Smooth muscle cell (in vitro differentiated cells): ENCODE data around the gene LOXL4. TPM values are rescaled to one million over a fixed set of nuclear protein-coding genes. Genes with fewer than 3 reads are reported as not detected.

Experiments used
- DNase-seq: peaks from one replicate; lab custom pipeline; 2025; ENCODE audit not compliant: unreplicated experiment; lab: John Stamatoyannopoulos, UW
- H2AFZ ChIP-seq: fragments of 200-600 bp; sonication (generic); 2 replicates; pipeline ENCODE4 v1.6.0; 2016; ENCODE audit warnings: antibody characterized with exemption, low read depth, mild to moderate bottlenecking
- H3F3A ChIP-seq: fragments of 200-600 bp; sonication (generic); 2 replicates; pipeline ENCODE4 v1.6.0; 2017; ENCODE audit warnings: antibody characterized with exemption, low read depth
- H3K27ac ChIP-seq: fragments of 200-600 bp; sonication (generic); 2 replicates; pipeline ENCODE4 v1.5.1; 2016; ENCODE audit warnings: low read depth, mild to moderate bottlenecking
- H3K27me3 ChIP-seq: fragments of 200-600 bp; sonication (generic); 2 replicates; pipeline ENCODE4 v1.6.1; 2016; ENCODE audit warnings: low read depth, mild to moderate bottlenecking
- H3K36me3 ChIP-seq: fragments of 200-600 bp; sonication (generic); 2 replicates; pipeline ENCODE4 v1.5.1; 2016; ENCODE audit warnings: low read depth
- H3K4me1 ChIP-seq: fragments of 200-600 bp; sonication (generic); 2 replicates; pipeline ENCODE4 v1.5.1; 2016; ENCODE audit warnings: low read depth
- H3K4me2 ChIP-seq: fragments of 200-600 bp; sonication (generic); 2 replicates; pipeline ENCODE4 v1.6.0; 2016; ENCODE audit warnings: mild to moderate bottlenecking
- H3K4me3 ChIP-seq: fragments of 200-600 bp; sonication (generic); 2 replicates; pipeline ENCODE4 v1.5.1; 2016; ENCODE audit warnings: mild to moderate bottlenecking
- H3K79me2 ChIP-seq: fragments of 200-600 bp; sonication (generic); 2 replicates; pipeline ENCODE4 v1.6.0; 2016; ENCODE audit warnings: low read depth, mild to moderate bottlenecking
- H3K9ac ChIP-seq: fragments of 200-600 bp; sonication (generic); 2 replicates; pipeline ENCODE4 v1.6.0; 2016; ENCODE audit warnings: low read depth
- H3K9me3 ChIP-seq: fragments of 200-600 bp; sonication (generic); replicated peaks from 2 replicates; pipeline ENCODE4 v1.5.1; 2016; ENCODE audit warnings: low read depth
- H4K20me1 ChIP-seq: fragments of 200-600 bp; sonication (generic); 2 replicates; pipeline ENCODE4 v1.6.0; 2016; ENCODE audit warnings: low read depth
- WGBS: methylation state at CpG from one replicate; pipeline ENCODE4 v1.1.7; 2016; ENCODE audit warnings: low lambda C conversion rate; 5-methylcytosine and 5-hydroxymethylcytosine counted together
- polyA plus RNA-seq: library from polyadenylated mRNA; unstranded; fragments of >200 nt; fragmentation: Nextera tagmentation; extraction: Ambion mirVana; gene quantifications from 2 replicates; pipeline ENCODE4 v1.2.1, GENCODE V29; 2016
- total RNA-seq: library from RNA; depleted of rRNA; stranded (reverse); fragments of >200 nt; gene quantifications from 2 replicates; pipeline ENCODE4 v1.2.3, GENCODE V29; 2014
- TF ChIP-seq, protein P1 (sequence below): fragments of 200-600 bp; sonication (generic); IDR thresholded peaks from 2 replicates; pipeline ENCODE4 v1.5.1; 2017; ENCODE audit warnings: borderline replicate concordance, mild to moderate bottlenecking, antibody characterized with exemption; ENCODE audit not compliant: insufficient read depth, poor library complexity, severe bottlenecking

The LOXL4 gene
- total and polyA plus RNA-seq, 2 experiments from 2014 or later = 19.8 to 60.2 TPM

DNA sequence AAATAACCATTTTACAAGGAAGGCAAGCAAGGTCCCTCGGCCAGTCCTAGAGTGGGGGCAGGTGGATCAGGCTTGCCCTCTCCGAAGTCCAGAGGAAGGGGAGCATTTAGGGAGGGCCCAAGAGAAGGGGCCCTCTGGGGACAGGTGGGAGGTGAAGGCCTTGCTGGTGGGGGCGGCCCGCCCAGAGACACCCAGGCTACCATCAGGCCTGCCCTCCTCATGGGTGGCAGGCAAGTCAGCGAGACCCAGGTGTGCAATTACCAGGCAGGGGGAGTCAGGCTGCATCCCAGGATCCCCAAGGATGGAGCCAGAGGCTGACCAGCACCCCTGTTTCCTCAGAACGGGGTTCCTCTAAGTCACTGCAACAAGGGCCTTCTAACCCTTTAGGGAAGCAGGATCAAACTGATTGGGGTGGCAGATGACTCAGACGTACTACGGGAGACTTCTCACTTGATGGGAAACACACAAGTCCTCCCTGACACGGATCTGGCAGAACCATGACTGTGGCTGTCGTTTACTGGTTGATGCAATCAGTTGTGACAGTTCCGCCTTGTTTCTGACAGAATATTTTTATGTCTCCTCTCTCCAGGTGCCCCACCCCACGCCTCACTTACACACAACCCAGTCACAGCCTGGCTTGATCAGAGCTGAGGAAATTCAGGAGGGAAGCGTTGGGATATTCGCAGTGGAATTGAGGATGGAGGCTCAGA is 8.2 kb downstream of the LOXL4 start:
- no peak overlapping the region for H3K4me3 ChIP-seq
- H2AFZ ChIP-seq = no peak overlapping the region
- H3K36me3 ChIP-seq = no peaks in the 10 kb centered on the region
- no peaks in the 10 kb centered on the region for H3F3A ChIP-seq
- no peak overlapping the region for H3K4me2 ChIP-seq
- H4K20me1 ChIP-seq = no peaks in the 10 kb centered on the region
- TF ChIP-seq, protein P1, sequence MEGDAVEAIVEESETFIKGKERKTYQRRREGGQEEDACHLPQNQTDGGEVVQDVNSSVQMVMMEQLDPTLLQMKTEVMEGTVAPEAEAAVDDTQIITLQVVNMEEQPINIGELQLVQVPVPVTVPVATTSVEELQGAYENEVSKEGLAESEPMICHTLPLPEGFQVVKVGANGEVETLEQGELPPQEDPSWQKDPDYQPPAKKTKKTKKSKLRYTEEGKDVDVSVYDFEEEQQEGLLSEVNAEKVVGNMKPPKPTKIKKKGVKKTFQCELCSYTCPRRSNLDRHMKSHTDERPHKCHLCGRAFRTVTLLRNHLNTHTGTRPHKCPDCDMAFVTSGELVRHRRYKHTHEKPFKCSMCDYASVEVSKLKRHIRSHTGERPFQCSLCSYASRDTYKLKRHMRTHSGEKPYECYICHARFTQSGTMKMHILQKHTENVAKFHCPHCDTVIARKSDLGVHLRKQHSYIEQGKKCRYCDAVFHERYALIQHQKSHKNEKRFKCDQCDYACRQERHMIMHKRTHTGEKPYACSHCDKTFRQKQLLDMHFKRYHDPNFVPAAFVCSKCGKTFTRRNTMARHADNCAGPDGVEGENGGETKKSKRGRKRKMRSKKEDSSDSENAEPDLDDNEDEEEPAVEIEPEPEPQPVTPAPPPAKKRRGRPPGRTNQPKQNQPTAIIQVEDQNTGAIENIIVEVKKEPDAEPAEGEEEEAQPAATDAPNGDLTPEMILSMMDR = no peak
- no peak for DNase-seq
- 58% methylated on average over 14 of the region's 14 CpGs for WGBS
- H3K4me1 ChIP-seq = no peaks in the 10 kb centered on the region
- no peak overlapping the region for H3K9ac ChIP-seq
- no peaks in the 10 kb centered on the region for H3K9me3 ChIP-seq
- H3K27ac ChIP-seq = no peak overlapping the region
- no peaks in the 10 kb centered on the region for H3K79me2 ChIP-seq
- no peaks in the 10 kb centered on the region for H3K27me3 ChIP-seq

DNA sequence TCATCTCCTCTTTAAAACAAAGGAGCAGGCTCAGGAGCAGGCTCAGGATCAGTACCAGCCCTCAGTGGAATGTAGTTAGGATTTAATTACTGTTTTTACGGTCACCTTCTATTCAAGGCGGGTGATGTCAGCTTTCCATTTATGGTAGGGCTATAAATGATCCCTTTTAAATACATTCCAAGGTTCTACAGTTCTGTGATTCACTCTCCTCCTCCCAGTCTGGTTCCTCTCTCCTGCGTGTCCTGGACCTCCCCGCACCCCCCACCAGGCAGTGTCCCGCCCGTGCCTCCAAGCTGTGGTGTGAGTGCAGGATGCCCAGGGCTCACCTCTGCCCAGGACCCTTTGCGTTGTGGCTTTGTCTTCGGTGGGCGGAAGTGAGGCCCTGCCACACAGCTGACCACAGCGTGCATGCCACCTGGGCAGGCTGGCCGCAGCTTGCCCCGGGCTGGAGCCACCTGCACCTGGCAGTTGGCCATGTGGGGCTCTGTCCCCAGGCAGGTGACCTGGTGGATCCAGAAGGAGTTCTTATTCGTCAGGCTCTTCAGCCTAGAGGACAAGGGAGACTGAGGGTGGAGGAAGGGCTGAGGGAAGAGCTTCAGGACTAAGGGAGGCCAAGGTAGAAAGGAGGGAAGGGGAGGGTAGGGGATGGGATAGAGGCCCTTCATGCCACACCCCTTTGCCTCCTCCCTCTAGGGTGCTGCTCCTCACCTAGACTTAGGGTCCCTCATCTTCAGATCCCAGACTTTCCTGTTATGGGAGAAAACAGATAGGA is 9.1 kb downstream of the LOXL4 start:
- no peak for DNase-seq
- no peaks in the 10 kb centered on the region for H3F3A ChIP-seq
- H3K4me2 ChIP-seq = no peak overlapping the region
- 80% methylated on average over 13 of the region's 13 CpGs for WGBS
- H4K20me1 ChIP-seq = no peaks in the 10 kb centered on the region
- TF ChIP-seq, protein P1 = no peak
- H3K27ac ChIP-seq = no peak overlapping the region
- H3K9me3 ChIP-seq = no peaks in the 10 kb centered on the region
- no peaks in the 10 kb centered on the region for H3K36me3 ChIP-seq
- H2AFZ ChIP-seq = no peak overlapping the region
- no peak overlapping the region for H3K9ac ChIP-seq
- no peaks in the 10 kb centered on the region for H3K79me2 ChIP-seq
- no peaks in the 10 kb centered on the region for H3K4me1 ChIP-seq
- H3K4me3 ChIP-seq = no peak overlapping the region
- no peaks in the 10 kb centered on the region for H3K27me3 ChIP-seq

DNA sequence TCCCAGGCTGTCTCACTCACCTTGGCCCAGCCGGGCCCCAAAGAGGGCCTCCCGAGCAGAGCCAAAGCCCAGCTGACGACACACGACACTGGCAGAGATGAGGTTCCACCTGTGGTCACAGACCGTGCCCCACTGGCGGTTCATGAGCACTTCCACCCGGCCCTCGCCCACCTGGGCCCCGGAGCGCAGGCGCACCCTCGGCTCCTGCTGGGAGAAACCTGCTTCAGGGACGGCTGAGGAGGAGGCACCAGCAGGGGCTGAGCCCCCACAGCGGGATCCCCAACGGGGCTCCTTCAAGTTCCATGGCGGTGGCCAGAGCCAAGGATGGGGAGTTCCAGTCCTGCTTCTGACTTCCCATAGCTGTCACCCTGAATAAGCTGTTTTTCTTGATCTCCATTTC is 10.0 kb downstream of the LOXL4 start:
- DNase-seq = no peak
- 98% methylated on average over 16 of the region's 16 CpGs for whole genome bisulfite sequencing

More for the DNA sequence above, 10.0 kb downstream of the LOXL4 start:
- Histone ChIP-seq H3K27me3 (no peaks in the 10 kb centered on the region), H3K27ac (no peak overlapping the region), H4K20me1 (no peaks in the 10 kb centered on the region), H3K4me1 (no peaks in the 10 kb centered on the region), H3K79me2 (no peaks in the 10 kb centered on the region), H3F3A (no peaks in the 10 kb centered on the region), H3K36me3 (no peaks in the 10 kb centered on the region), H3K9me3 (no peaks in the 10 kb centered on the region), H3K9ac (no peak overlapping the region), H3K4me3 (no peak overlapping the region), H3K4me2 (no peak overlapping the region), H2AFZ (no peak overlapping the region)
- TF ChIP-seq, protein P1 = no peak
